ENCODE measurements around the gene RALB.
A peak's percentile ranks its signal among the peaks of the same experiment; 100 is the strongest.

Gene RALB

GRCh38 chr2:120237491-120237902 lies 15.2 kb upstream of the RALB start:
- Histone ChIP-seq H3K56ac (ENCODE audit: low read length) (peak overlapping the region; percentile 81), H3K4me3 (ENCODE audit: low read length) (no peak overlapping the region), H3K4me1 (ENCODE audit: control insufficient read depth, low read depth, low read length) (peaks cover 14% of the 10 kb centered on the region), H2BK120ac (ENCODE audit: low read depth, low read length) (no peak overlapping the region), H3K18ac (ENCODE audit: low read length) (peak overlapping the region; percentile 13), H3K4me2 (ENCODE audit: low read length) (no peak overlapping the region), H3K4ac (ENCODE audit: low read depth, low read length) (no peak overlapping the region), H4K8ac (ENCODE audit: low read depth, low read length) (no peak overlapping the region), H2BK15ac (replicated peaks; ENCODE audit: low read depth) (no peak overlapping the region), H3K36me3 (ENCODE audit: control insufficient read depth, insufficient read depth, low read length) (no peaks in the 10 kb centered on the region), H3K27me3 (ENCODE audit: insufficient read depth, low read length, poor library complexity) (no peaks in the 10 kb centered on the region), H4K5ac (ENCODE audit: low read length) (no peak overlapping the region), H3K27ac (ENCODE audit: low read depth, low read length) (peak overlapping the region; percentile 25), H3K79me1 (ENCODE audit: low read length) (no peaks in the 10 kb centered on the region), H3K9ac (ENCODE audit: low read length) (no peak overlapping the region), H2AK5ac (ENCODE audit: low read length) (no peak overlapping the region), H3K23ac (ENCODE audit: low read length) (no peak overlapping the region), H2BK5ac (ENCODE audit: low read length) (peak overlapping the region; percentile 86), H3K79me2 (ENCODE audit: control insufficient read depth, insufficient read depth, low read length) (no peaks in the 10 kb centered on the region)
- DNase-seq = peak; percentile 63
- no CpG with 5 or more reads among the region's 10 CpGs for WGBS (ENCODE audit: extremely low coverage, insufficient coverage, low lambda C conversion rate)

DNA sequence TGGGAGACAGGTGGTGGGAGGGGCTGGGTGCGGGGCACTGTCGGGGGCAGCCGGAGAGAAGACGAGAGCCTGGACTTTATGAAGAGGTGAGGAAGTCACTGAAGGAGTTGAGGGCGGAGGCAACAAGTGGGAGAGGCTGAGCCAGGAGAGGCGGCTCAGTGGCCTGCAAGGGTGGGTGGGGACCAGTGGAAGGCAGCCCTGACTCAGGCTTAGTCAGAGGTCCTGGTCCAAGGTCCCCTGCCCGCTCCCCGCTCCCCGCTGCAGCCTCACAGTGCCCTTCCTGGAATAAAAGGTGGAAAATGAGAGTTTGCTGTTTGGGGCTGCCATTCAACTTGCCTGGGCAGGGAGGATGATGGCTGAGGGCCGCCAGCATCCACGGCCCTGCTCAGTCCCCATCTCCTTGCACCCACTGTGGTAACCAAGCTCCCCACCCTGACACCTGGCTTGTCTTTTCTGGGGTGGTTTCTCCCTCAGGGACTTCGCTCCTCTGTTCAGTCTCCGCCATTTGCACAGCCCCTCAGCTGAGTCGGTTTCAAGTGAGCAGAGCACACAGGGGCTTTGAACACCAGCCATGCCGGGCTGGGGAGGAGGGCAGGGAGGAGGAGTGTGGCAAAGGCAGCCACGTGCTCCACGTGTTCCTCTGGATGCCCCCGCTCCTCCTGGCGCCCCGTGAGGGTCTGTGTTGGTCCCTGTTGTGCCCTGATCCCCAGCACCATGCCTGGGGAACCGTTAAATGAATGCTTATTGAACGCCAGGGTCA lies 13.7 kb upstream of the RALB start:
- Histone ChIP-seq H3K9ac (ENCODE audit: low read length) (no peak overlapping the region), H3K4ac (ENCODE audit: low read depth, low read length) (no peak overlapping the region), H3K79me1 (ENCODE audit: low read length) (no peaks in the 10 kb centered on the region), H3K4me2 (ENCODE audit: low read length) (no peak overlapping the region), H3K56ac (ENCODE audit: low read length) (peak overlapping the region; percentile 70), H2BK15ac (replicated peaks; ENCODE audit: low read depth) (no peak overlapping the region), H2BK5ac (ENCODE audit: low read length) (peak overlapping the region; percentile 76), H3K18ac (ENCODE audit: low read length) (peak overlapping the region; percentile 5), H3K79me2 (ENCODE audit: control insufficient read depth, insufficient read depth, low read length) (no peaks in the 10 kb centered on the region), H4K8ac (ENCODE audit: low read depth, low read length) (no peak overlapping the region), H3K23ac (ENCODE audit: low read length) (no peak overlapping the region), H3K4me3 (ENCODE audit: low read length) (no peak overlapping the region), H3K27me3 (ENCODE audit: insufficient read depth, low read length, poor library complexity) (no peaks in the 10 kb centered on the region), H3K27ac (ENCODE audit: low read depth, low read length) (peak overlapping the region; percentile 77), H2AK5ac (ENCODE audit: low read length) (peak overlapping the region; percentile 88), H3K36me3 (ENCODE audit: control insufficient read depth, insufficient read depth, low read length) (no peaks in the 10 kb centered on the region), H3K4me1 (ENCODE audit: control insufficient read depth, low read depth, low read length) (peaks cover 14% of the 10 kb centered on the region), H2BK120ac (ENCODE audit: low read depth, low read length) (no peak overlapping the region), H4K5ac (ENCODE audit: low read length) (no peak overlapping the region)
- no peak for DNase-seq
- WGBS (ENCODE audit: extremely low coverage, insufficient coverage, low lambda C conversion rate) = no CpG with 5 or more reads among the region's 22 CpGs

DNA sequence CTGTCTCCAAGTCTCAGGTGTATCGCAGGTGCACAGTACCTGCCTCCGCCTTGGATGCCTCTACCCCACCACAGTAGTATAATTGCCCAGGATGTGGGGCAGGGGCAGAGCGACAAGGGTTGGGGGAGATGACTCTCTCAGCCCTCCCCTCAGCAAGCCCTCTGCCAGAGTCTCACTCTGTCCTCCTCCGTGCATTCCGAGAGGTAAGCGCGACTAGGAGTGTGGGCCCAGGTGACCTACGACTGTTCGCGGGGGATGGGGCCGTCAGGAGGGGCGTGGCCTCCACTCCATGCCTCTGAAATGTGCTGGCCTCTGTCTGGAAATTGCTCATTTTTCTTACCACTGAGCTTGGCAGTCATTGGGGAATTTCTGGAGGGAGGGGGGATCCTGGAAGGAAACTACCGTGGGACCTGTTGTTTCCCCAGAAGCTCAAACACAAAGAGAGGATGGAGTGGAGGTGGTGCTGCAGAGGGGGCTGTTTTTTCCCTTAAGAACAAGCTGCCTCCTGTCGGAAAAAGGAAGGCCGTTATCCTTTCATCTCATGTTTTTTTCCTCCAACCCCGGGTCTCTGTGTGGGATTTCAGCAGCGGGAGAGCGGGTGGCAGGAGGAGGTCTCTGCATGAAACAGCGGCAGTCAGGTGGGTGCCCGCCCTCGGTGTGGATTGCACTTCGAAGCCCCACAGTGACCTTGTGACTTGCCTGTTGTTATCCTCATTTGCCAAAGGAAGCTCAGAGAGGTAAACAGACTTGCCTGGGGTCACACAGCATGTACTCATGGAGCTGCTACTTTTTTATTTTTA lies 13.0 kb upstream of the RALB start:
- no peak overlapping the region for H3K27ac ChIP-seq (ENCODE audit: low read depth, low read length)
- H3K4me3 ChIP-seq (ENCODE audit: low read length) = no peak overlapping the region
- peak overlapping the region; percentile 49 for H3K56ac ChIP-seq (ENCODE audit: low read length)
- no peaks in the 10 kb centered on the region for H3K27me3 ChIP-seq (ENCODE audit: insufficient read depth, low read length, poor library complexity)
- peak overlapping the region; percentile 88 for H2AK5ac ChIP-seq (ENCODE audit: low read length)
- H3K23ac ChIP-seq (ENCODE audit: low read length) = no peak overlapping the region
- no peak overlapping the region for H2BK15ac ChIP-seq (replicated peaks; ENCODE audit: low read depth)
- no peaks in the 10 kb centered on the region for H3K36me3 ChIP-seq (ENCODE audit: control insufficient read depth, insufficient read depth, low read length)
- DNase-seq = peak; percentile 36
- no peak overlapping the region for H2BK120ac ChIP-seq (ENCODE audit: low read depth, low read length)
- H2BK5ac ChIP-seq (ENCODE audit: low read length) = no peak overlapping the region
- H3K79me1 ChIP-seq (ENCODE audit: low read length) = no peaks in the 10 kb centered on the region
- WGBS (ENCODE audit: extremely low coverage, insufficient coverage, low lambda C conversion rate) = no CpG with 5 or more reads among the region's 22 CpGs
- no peak overlapping the region for H3K9ac ChIP-seq (ENCODE audit: low read length)
- no peak overlapping the region for H3K18ac ChIP-seq (ENCODE audit: low read length)
- no peak overlapping the region for H3K4me2 ChIP-seq (ENCODE audit: low read length)
- peaks cover 14% of the 10 kb centered on the region for H3K4me1 ChIP-seq (ENCODE audit: control insufficient read depth, low read depth, low read length)
- no peak overlapping the region for H3K4ac ChIP-seq (ENCODE audit: low read depth, low read length)
- H4K5ac ChIP-seq (ENCODE audit: low read length) = no peak overlapping the region
- H3K79me2 ChIP-seq (ENCODE audit: control insufficient read depth, insufficient read depth, low read length) = no peaks in the 10 kb centered on the region
- no peak overlapping the region for H4K8ac ChIP-seq (ENCODE audit: low read depth, low read length)

GRCh38 chr2:120240901-120241429 lies 11.7 kb upstream of the RALB start:
- no peak overlapping the region for H3K4ac ChIP-seq (ENCODE audit: low read depth, low read length)
- H3K9ac ChIP-seq (ENCODE audit: low read length) = no peak overlapping the region
- no peaks in the 10 kb centered on the region for H3K79me1 ChIP-seq (ENCODE audit: low read length)
- no peaks in the 10 kb centered on the region for H3K79me2 ChIP-seq (ENCODE audit: control insufficient read depth, insufficient read depth, low read length)
- H4K8ac ChIP-seq (ENCODE audit: low read depth, low read length) = no peak overlapping the region
- no peak overlapping the region for H3K56ac ChIP-seq (ENCODE audit: low read length)
- no peak overlapping the region for H2BK5ac ChIP-seq (ENCODE audit: low read length)
- no CpG with 5 or more reads among the region's 10 CpGs for WGBS (ENCODE audit: extremely low coverage, insufficient coverage, low lambda C conversion rate)
- no peak overlapping the region for H2BK120ac ChIP-seq (ENCODE audit: low read depth, low read length)
- H2AK5ac ChIP-seq (ENCODE audit: low read length) = no peak overlapping the region
- no peaks in the 10 kb centered on the region for H3K36me3 ChIP-seq (ENCODE audit: control insufficient read depth, insufficient read depth, low read length)
- DNase-seq = no peak
- no peaks in the 10 kb centered on the region for H3K27me3 ChIP-seq (ENCODE audit: insufficient read depth, low read length, poor library complexity)
- H3K4me1 ChIP-seq (ENCODE audit: control insufficient read depth, low read depth, low read length) = peaks cover 18% of the 10 kb centered on the region
- no peak overlapping the region for H3K4me3 ChIP-seq (ENCODE audit: low read length)
- H4K5ac ChIP-seq (ENCODE audit: low read length) = no peak overlapping the region
- H3K27ac ChIP-seq (ENCODE audit: low read depth, low read length) = no peak overlapping the region
- no peak overlapping the region for H3K4me2 ChIP-seq (ENCODE audit: low read length)
- no peak overlapping the region for H3K23ac ChIP-seq (ENCODE audit: low read length)
- H2BK15ac ChIP-seq (replicated peaks; ENCODE audit: low read depth) = no peak overlapping the region
- no peak overlapping the region for H3K18ac ChIP-seq (ENCODE audit: low read length)

GRCh38 chr2:120241684-120242083 lies 11.0 kb upstream of the RALB start:
- WGBS (ENCODE audit: extremely low coverage, insufficient coverage, low lambda C conversion rate) = no CpG with 5 or more reads among the region's 6 CpGs
- Histone ChIP-seq H4K5ac (ENCODE audit: low read length) (no peak overlapping the region), H2BK5ac (ENCODE audit: low read length) (no peak overlapping the region), H2BK120ac (ENCODE audit: low read depth, low read length) (no peak overlapping the region), H3K27me3 (ENCODE audit: insufficient read depth, low read length, poor library complexity) (no peaks in the 10 kb centered on the region), H3K9ac (ENCODE audit: low read length) (no peak overlapping the region), H3K79me1 (ENCODE audit: low read length) (no peaks in the 10 kb centered on the region), H2BK15ac (replicated peaks; ENCODE audit: low read depth) (no peak overlapping the region), H3K18ac (ENCODE audit: low read length) (no peak overlapping the region), H3K4me3 (ENCODE audit: low read length) (no peak overlapping the region), H3K4me2 (ENCODE audit: low read length) (no peak overlapping the region), H3K79me2 (ENCODE audit: control insufficient read depth, insufficient read depth, low read length) (no peaks in the 10 kb centered on the region), H3K23ac (ENCODE audit: low read length) (no peak overlapping the region), H4K8ac (ENCODE audit: low read depth, low read length) (no peak overlapping the region), H3K4ac (ENCODE audit: low read depth, low read length) (no peak overlapping the region), H2AK5ac (ENCODE audit: low read length) (no peak overlapping the region), H3K4me1 (ENCODE audit: control insufficient read depth, low read depth, low read length) (peaks cover 18% of the 10 kb centered on the region), H3K36me3 (ENCODE audit: control insufficient read depth, insufficient read depth, low read length) (no peaks in the 10 kb centered on the region), H3K27ac (ENCODE audit: low read depth, low read length) (no peak overlapping the region), H3K56ac (ENCODE audit: low read length) (no peak overlapping the region)
- no peak for DNase-seq
